Activated T-helper 2 cell treated with anti-CD3 and anti-CD28 coated beads, Interferon-gamma antibody, Interleukin-2, Interleukin-4, amounts not matched to agents 10 μg/mL and 5 μg/mL and 100 μg/mL, durations not matched to agents 14 hours and 24 hours and 36 hours (primary cell): ENCODE measurements around the gene ATP2A1. TPM values are rescaled to one million over a fixed set of nuclear protein-coding genes. Genes with fewer than 3 reads are reported as not detected.

ENCODE experiments used
- DNase-seq: peaks from one replicate; pipeline ENCODE4 v3.0.0; 2021; ENCODE audit warnings: low spot score
- H3K27ac Mint-ChIP-seq: one replicate; pipeline ENCODE4 v1.8.0; 2021; ENCODE audit warnings: mixed read lengths
- H3K27me3 Mint-ChIP-seq: one replicate; pipeline ENCODE4 v1.8.0; 2021; ENCODE audit warnings: low read depth, mixed read lengths
- H3K36me3 Mint-ChIP-seq: one replicate; pipeline ENCODE4 v1.8.0; 2021; ENCODE audit warnings: low read depth, mixed read lengths
- H3K4me1 Mint-ChIP-seq: one replicate; pipeline ENCODE4 v1.8.0; 2021; ENCODE audit warnings: low read depth, mixed read lengths
- H3K4me3 Mint-ChIP-seq: one replicate; pipeline ENCODE4 v1.8.0; 2021; ENCODE audit warnings: low read depth, mild to moderate bottlenecking, moderate library complexity, mixed read lengths
- H3K9me3 Mint-ChIP-seq: one replicate; pipeline ENCODE4 v1.8.0; 2021; ENCODE audit warnings: mixed read lengths
- intact Hi-C: fragments of 100-400 bp; cut with micrococcal nuclease; formaldehyde crosslinking; loops from one replicate; pipeline ENCODE4 v1.15.1; 2023
- total RNA-seq: library from RNA; stranded (reverse); gene quantifications from 2 replicates; pipeline ENCODE4 v1.2.3, GENCODE V29; 2022

ATP2A1 gene
- total RNA-seq = 1.8 and 3.1 TPM in 2 replicates

DNA sequence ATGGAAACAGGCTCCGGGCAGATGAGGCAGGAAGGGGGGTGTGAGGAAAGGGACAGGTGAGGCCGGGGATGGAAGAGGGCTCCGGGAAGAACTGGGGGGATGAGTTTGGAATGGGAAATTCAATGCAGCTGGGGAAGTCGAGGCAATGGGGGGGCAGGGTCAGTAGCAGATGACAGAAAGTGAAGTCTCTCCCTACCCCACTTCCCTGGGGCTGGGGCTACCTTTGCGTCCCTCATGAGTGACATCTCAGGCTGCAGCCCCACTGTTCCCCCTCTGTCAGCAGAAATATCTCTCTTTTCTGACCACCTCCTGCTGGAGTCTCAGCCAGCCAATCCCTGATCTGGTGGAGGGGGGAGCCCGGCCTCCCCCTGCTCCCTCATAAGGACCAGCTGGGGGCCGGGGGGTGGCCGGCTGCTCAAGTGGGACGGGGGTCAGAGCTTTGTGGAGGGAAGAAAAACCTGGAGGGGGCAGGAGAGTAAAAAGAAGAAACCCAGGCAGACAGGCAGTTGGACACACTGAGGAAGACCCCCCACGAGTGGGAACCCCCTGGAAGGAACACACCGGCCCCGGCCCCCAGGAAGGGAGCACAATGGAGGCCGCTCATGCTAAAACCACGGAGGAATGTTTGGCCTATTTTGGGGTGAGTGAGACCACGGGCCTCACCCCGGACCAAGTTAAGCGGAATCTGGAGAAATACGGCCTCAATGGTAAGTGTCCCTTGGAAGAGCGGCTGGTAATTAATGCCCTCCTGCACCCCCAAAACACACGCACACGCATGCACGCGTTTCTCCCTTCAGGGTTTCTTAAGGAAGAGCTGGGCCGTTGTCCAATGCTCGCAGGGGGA, at the start of gene ATP2A1:
Gene ATP2A1 (plus strand): TSS at position 406 of the 844 bp plus-strand sequence. CDS start 184 bp downstream, at position 590.
- Mint-ChIP-seq H3K4me1 (peaks cover 15% of the 10 kb centered on the region), H3K36me3 (peaks cover 13% of the 10 kb centered on the region), H3K27me3 (peaks cover 2% of the 10 kb centered on the region), H3K27ac (peak within 1 kb of the TSS; percentile 49), H3K9me3 (no peaks in the 10 kb centered on the region), H3K4me3 (peak within 1 kb of the TSS; percentile 89)
- intact Hi-C loops = loop anchor here (2.0 kb wide), 1 partner anchor 16 kb away; the partner anchor contains the start of gene SH2B1
- DNase-seq = no peak

DNA sequence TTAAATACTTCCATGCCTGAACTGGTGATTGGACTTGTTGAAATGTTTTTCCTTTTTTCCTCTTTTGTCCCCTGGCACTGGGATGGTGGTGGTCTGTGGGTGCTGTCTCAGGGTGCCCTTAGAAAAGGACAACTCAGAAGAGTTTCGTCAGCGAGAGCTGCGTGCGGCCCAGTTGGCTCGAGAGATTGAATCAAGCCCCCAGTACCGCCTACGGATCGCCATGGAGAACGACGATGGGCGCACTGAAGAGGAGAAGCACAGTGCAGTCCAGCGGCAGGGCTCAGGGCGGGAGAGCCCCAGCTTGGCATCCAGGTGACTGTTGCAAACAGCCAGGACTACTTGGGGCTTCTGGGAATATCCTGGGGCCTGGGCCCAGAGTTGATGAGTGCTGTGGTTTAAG, 48.5 kb upstream of the ATP2A1 start:
- Mint-ChIP-seq H3K27me3 (no peaks in the 10 kb centered on the region), H3K9me3 (no peaks in the 10 kb centered on the region), H3K27ac (no peak overlapping the region), H3K4me3 (no peak overlapping the region), H3K36me3 (peaks cover 91% of the 10 kb centered on the region), H3K4me1 (peaks cover 19% of the 10 kb centered on the region)
- intact Hi-C loops = no loop called here
- no peak for DNase-seq

DNA sequence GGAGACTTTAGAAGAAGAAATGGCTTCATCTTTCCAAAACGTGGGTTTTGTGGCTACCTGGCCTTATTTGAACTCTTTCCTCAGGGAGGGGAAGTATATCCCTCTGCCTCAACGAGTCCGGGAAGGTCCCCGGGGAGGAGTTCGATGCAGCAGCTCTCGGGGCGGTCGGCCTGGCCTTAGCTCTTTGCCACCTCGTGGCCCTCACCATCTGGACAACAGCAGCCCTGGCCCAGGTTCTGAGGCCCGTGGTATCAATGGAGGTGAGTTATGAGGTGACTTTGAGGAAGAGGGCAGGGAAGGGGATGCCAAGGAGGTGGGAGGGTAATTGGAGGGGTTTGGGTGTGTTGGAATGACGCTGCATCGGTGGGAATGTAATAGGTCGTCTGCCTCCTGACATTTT, 47.8 kb upstream of the ATP2A1 start:
- Mint-ChIP-seq H3K36me3 (peaks cover 91% of the 10 kb centered on the region), H3K4me3 (no peak overlapping the region), H3K9me3 (no peaks in the 10 kb centered on the region), H3K27me3 (no peaks in the 10 kb centered on the region), H3K27ac (no peak overlapping the region), H3K4me1 (peaks cover 12% of the 10 kb centered on the region)
- DNase-seq = no peak
- intact Hi-C loops = no loop called here

DNA sequence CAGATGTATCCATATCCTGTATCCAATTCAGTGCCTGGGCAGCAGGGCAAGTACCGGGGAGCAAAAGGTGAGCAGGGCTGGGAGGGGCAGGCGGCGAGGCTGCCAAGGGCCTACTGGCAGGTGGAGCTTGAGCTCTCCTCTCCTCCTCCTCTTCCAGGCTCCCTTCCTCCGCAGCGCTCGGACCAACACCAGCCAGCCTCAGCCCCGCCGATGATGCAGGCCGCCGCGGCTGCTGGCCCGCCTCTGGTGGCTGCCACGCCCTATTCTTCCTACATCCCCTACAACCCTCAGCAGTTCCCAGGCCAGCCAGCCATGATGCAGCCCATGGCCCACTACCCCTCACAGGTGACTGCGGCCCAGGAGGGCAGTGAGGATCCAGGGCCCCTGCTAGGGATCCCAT, 43.9 kb upstream of the ATP2A1 start:
- peaks cover 89% of the 10 kb centered on the region for H3K36me3 Mint-ChIP-seq
- H3K4me3 Mint-ChIP-seq = no peak overlapping the region
- peaks cover 2% of the 10 kb centered on the region for H3K4me1 Mint-ChIP-seq
- no peak for DNase-seq
- H3K9me3 Mint-ChIP-seq = no peaks in the 10 kb centered on the region
- intact Hi-C loops = no loop called here
- no peaks in the 10 kb centered on the region for H3K27me3 Mint-ChIP-seq
- H3K27ac Mint-ChIP-seq = no peak overlapping the region

DNA sequence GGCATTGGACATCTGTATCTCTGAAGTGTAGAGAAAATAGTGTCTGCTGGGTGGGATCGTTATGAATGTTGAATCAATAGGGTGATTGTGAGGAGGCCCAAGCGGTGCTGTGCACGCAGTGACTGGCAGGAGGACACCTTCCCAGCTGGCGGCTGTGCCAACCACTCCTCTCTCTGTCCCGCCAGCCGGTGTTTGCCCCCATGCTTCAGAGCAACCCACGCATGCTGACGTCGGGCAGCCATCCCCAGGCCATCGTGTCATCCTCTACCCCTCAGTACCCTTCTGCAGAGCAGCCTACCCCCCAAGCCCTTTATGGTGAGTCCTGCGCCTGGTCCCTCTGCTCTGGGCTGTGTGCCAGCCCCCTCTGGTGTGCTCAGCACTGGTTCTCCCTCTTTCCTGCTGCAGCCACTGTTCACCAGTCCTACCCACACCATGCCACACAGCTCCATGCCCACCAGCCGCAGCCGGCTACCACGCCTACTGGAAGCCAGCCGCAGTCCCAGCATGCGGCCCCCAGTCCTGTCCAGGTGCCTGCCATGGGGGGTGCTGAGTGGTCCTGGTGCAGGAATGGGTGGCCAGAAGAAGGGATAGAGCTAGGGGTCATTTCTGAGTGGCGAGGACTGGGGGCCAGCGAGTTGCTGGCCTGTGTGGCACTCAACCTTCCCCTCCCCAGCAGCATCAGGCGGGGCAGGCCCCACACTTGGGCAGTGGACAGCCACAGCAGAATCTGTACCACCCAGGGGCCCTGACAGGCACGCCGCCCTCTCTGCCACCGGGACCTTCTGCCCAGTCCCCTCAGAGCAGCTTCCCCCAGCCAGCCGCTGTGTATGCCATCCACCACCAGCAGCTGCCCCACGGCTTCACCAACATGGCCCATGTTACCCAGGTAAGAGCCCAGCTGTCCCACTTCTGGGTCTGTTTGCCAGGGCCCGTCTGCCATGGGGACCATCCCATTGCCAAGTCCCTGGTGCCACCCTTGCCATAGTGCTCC, 43.1 kb upstream of the ATP2A1 start:
- intact Hi-C loops = no loop called here
- Mint-ChIP-seq H3K4me1 (peaks cover 2% of the 10 kb centered on the region), H3K4me3 (no peak overlapping the region), H3K36me3 (peaks cover 81% of the 10 kb centered on the region), H3K27me3 (no peaks in the 10 kb centered on the region), H3K27ac (no peak overlapping the region), H3K9me3 (no peaks in the 10 kb centered on the region)
- no peak for DNase-seq

DNA sequence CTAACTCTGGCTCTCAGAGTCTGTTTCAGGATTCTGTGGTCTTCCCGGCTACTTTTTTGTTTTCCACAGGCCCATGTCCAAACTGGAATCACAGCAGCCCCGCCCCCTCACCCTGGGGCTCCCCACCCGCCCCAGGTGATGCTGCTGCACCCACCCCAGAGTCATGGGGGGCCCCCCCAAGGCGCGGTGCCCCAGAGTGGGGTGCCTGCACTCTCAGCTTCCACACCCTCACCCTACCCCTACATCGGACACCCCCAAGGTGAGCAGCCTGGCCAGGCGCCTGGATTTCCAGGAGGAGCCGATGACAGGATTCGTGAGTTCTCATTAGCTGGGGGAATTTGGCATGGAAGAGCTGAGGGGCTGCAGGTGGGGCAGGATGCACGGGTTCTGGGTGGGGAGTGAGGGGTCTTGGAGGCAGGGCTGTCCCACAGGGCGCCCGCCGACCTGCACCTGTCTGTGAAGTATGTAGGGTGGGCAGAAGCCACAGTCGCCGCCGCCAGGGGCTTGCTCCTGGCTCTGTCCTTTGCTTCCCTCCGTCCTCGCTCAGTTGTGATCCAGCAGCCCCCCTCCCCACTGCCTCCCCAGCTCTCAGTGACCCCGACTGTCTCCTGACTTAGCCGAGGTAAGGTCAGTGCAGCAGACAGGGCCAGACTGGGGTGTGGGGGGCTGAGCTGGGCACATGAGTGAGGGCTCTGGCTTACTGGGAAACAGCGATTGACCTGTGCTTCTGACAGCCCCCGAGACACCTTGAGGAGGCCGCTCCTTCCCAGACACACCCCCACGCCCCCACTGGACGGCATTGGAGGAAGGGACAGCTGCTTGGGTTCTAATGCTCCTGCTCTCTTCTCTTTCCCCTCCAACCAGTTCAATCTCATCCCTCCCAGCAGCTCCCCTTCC, 42.2 kb upstream of the ATP2A1 start:
- peaks cover 2% of the 10 kb centered on the region for H3K4me1 Mint-ChIP-seq
- H3K9me3 Mint-ChIP-seq = no peaks in the 10 kb centered on the region
- H3K27me3 Mint-ChIP-seq = no peaks in the 10 kb centered on the region
- no peak overlapping the region for H3K4me3 Mint-ChIP-seq
- intact Hi-C loops = no loop called here
- no peak for DNase-seq
- peaks cover 73% of the 10 kb centered on the region for H3K36me3 Mint-ChIP-seq
- no peak overlapping the region for H3K27ac Mint-ChIP-seq

DNA sequence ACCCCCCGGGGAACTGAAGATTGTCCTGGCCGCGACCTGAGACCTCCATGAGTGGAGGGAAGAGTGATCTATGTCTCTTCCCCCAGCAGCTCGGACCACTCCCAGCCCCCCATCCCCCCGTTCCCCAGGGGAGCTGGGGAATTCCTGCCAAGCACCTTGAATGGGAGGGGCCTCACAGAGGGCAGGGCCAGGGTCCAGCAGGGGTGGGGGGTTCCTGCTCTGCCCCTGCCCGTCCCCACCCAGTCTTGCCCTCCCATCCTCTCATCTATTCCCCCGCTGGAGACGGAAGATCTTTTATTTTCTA, 41.6 kb upstream of the ATP2A1 start:
- H3K27me3 Mint-ChIP-seq = no peaks in the 10 kb centered on the region
- H3K27ac Mint-ChIP-seq = no peak overlapping the region
- no peak overlapping the region for H3K4me3 Mint-ChIP-seq
- peaks cover 76% of the 10 kb centered on the region for H3K36me3 Mint-ChIP-seq
- no peak for DNase-seq
- intact Hi-C loops = no loop called here
- no peaks in the 10 kb centered on the region for H3K9me3 Mint-ChIP-seq
- H3K4me1 Mint-ChIP-seq = peaks cover 2% of the 10 kb centered on the region

DNA sequence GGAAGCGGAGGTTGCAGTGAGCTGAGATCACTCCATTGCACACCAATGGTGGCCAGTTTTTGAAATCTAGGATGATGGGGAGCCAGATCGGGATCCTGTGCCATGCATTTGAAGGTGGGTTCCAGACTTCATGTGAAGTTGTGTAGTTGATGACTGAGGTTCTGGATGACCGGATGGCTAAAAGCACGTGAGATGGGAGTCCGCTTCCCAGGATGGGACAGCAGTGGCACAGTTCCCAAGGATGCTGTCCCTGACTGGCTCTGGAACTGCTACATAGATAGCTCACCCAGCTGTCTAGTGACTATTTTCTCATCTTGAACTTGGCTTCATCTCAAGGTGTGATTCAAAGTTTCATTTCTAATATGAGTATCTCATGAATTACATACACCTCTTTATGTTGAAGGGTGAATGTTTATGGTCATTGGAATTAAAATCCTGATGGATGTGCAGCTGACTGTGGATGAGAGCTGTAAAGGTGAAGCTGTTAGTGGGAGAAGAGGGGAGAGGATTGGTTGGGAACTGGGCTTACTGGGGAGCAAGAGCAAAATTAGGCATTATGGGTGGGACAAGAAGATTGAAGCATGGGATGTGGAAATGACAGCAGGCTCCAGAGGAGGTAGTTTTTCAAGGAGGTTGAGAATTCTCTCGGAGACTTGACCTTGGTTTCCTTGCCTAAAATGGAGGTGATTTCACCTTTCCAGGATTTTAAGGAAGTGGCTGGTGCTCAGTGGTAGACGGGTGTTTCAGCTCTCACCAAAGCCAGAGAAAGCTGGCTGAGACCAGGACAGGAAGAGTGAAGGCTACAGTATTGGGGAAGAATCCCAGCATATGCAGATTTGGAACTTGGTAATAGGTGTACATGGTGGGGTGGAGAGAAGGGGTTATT, 40.4 kb upstream of the ATP2A1 start:
- H3K36me3 Mint-ChIP-seq = peaks cover 75% of the 10 kb centered on the region
- no peak overlapping the region for H3K4me3 Mint-ChIP-seq

DNA sequence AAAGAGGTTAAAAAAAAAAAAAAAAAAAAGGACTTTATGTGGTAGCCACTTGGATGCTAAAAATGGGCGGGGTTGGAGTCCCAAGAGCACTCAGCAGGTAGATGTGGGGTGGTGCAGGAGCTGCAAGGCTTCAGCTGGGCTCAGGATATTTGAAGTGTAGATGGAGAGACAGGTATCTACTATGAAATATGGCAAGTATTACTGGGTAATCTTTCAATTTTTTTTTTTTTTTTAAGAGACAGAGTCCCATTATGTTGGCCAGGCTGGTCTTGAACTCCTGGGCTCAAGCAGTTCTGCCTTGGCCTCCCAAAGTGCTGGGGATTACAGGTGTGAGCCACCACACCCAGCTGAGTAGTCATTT, 39.8 kb upstream of the ATP2A1 start:
- intact Hi-C loops = no loop called here
- no peaks in the 10 kb centered on the region for H3K9me3 Mint-ChIP-seq
- H3K4me3 Mint-ChIP-seq = no peak overlapping the region
- DNase-seq = no peak
- H3K27ac Mint-ChIP-seq = no peak overlapping the region
- peaks cover 75% of the 10 kb centered on the region for H3K36me3 Mint-ChIP-seq
- H3K4me1 Mint-ChIP-seq = peaks cover 2% of the 10 kb centered on the region
- H3K27me3 Mint-ChIP-seq = no peaks in the 10 kb centered on the region

More for the DNA sequence above, 40.4 kb upstream of the ATP2A1 start:
- Mint-ChIP-seq H3K9me3 (no peaks in the 10 kb centered on the region), H3K27me3 (no peaks in the 10 kb centered on the region), H3K27ac (peak overlapping the region; percentile 24), H3K4me1 (peaks cover 2% of the 10 kb centered on the region)
- no peak for DNase-seq
- intact Hi-C loops = no loop called here

DNA sequence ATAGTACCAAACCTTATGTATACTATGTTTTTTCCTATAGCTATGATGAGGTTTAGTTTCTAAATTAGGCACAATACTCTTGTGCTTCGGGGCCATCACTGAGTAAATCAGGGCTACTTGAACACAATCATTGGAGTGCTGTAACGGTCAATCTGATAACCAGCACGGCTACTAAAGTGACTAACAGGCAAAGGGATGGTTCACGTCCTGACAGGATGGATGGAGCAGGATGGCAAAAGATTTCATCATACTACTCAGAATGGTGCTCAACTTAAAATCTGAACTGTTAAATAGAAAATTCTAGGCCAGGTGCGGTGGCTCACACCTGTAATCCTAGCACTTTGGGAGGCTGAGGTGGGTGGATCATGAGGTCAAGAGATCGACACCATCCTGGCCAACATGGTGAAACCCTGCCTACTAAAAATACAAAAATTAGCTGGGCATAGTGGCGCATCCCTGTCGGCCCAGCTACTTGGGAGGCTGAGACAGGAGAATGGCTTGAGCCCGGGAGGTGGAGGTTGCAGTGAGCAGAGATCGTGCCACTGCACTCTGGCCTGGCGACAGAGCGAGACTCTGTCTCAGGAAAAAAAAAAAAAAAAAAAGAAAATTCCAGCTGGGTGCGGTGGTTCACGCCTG, 39.2 kb upstream of the ATP2A1 start:
- DNase-seq = no peak
- Mint-ChIP-seq H3K9me3 (no peaks in the 10 kb centered on the region), H3K27me3 (no peaks in the 10 kb centered on the region), H3K27ac (no peak overlapping the region), H3K4me1 (peaks cover 2% of the 10 kb centered on the region), H3K36me3 (peaks cover 75% of the 10 kb centered on the region), H3K4me3 (no peak overlapping the region)
- intact Hi-C loops = no loop called here

DNA sequence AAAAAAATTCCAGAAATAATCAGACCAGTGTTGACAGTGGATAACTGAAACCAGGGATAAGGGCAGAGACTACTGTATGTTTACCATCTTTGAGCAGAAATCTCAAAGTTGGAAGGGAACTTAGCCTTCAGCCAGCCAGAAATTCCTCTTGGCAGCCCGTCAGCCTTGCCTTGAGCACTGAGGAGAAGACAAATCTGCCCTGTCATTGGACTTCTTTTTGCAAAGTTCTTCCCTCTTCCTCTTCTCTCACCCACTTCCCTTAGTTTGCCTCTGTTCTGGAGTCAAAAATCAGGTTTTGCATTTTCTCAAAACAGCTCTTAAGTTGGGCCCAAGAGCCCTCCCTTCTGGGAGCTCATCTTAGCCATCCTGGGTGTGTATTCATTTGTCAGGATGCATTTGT, 38.4 kb upstream of the ATP2A1 start:
- peak overlapping the region; percentile 77 for H3K27ac Mint-ChIP-seq
- H3K4me1 Mint-ChIP-seq = peaks cover 7% of the 10 kb centered on the region
- no peaks in the 10 kb centered on the region for H3K27me3 Mint-ChIP-seq
- no peak overlapping the region for H3K4me3 Mint-ChIP-seq
- peaks cover 76% of the 10 kb centered on the region for H3K36me3 Mint-ChIP-seq
- DNase-seq = no peak
- intact Hi-C loops = no loop called here
- H3K9me3 Mint-ChIP-seq = no peaks in the 10 kb centered on the region
